ENCODE measurements around the gene USF2. TPM values are rescaled to one million over a fixed set of nuclear protein-coding genes. Genes with fewer than 3 reads are reported as not detected.

The USF2 gene
- total RNA-seq, 1 donor, result 50.1 TPM

DNA sequence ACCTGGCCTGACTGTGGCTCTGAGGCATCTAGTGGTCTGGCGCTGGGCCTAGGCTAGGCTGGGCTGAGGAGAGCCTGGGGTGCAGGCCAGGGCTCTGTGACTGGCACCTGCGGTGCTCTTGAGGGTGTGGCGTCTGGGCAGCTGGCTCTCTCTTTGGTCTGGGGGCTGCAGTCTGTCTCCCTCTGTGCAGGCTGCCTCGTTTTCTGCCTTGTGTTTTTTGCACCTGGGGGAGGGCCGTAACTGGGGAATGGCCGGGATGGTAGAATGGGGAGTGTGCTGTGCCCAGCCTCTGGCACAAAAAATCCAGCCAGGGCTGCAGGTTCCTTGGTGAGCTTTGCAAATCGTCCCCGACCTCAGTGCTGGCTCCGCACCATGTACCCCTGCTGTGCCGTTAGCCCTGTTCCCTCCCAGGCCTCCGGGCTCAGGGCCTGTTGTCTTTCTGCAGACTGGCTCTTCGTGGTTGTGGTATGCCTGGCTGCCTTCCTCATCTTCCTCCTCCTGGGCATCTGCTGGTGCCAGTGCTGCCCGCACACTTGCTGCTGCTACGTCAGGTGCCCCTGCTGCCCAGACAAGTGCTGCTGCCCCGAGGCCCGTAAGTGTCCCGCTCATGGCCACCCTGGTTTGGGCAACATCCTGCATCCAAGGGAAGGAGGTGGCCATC is 6.5 kb upstream of the USF2 start:
- DNase-seq (ENCODE audit: low read depth), result no peak
- TF ChIP-seq, protein P1, sequence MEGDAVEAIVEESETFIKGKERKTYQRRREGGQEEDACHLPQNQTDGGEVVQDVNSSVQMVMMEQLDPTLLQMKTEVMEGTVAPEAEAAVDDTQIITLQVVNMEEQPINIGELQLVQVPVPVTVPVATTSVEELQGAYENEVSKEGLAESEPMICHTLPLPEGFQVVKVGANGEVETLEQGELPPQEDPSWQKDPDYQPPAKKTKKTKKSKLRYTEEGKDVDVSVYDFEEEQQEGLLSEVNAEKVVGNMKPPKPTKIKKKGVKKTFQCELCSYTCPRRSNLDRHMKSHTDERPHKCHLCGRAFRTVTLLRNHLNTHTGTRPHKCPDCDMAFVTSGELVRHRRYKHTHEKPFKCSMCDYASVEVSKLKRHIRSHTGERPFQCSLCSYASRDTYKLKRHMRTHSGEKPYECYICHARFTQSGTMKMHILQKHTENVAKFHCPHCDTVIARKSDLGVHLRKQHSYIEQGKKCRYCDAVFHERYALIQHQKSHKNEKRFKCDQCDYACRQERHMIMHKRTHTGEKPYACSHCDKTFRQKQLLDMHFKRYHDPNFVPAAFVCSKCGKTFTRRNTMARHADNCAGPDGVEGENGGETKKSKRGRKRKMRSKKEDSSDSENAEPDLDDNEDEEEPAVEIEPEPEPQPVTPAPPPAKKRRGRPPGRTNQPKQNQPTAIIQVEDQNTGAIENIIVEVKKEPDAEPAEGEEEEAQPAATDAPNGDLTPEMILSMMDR (IDR thresholded peaks at IDR 0.05; ENCODE audit: insufficient read depth, low read depth, low read length), result no peak

DNA sequence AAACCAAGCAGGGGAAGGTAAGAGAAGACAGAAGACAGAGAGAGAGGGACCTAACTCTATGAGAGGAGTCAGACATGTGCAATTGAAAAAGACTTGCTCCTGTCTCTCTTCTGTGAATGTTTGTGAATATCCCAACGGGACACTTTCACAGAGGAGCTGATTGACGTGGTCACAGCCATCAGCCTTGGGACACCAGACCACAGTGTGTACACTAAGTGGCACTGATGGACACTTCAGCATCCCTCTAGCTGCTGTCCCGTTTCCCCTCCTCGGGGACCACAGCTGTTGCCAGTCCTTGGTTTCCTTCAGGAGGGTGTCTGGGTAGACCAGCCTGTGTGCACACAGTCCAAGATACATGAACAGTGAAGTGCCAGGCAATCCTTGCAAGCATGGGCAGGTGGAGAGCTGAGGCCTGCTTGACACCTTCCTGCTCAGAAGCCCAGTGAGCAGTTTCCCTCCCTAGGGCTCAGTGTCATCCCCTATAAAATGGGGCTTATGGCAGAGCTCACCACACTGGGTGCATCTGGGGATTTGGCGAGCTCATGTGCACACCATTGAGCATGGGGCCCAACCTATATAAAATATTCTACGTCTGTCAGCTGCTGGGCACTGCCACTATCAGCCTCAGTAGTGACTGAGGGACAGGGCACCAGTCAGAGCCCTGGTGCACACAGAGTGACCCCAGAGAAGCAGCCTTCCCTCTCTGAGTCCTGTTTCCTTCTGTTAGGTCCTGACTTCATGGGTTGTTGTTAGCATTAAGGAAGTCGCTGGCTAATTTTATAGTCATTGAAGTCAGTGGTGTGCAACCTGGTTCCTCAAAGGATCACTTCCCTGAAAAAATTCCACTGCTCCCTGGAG is 4.3 kb upstream of the USF2 start:
- no peak overlapping the region for H3K4me3 ChIP-seq (ENCODE audit: low read depth, low read length)
- DNase-seq (ENCODE audit: low read depth), result no peak

More for the DNA sequence above, 6.5 kb upstream of the USF2 start:
- no peak overlapping the region for H3K4me3 ChIP-seq (ENCODE audit: low read depth, low read length)

DNA sequence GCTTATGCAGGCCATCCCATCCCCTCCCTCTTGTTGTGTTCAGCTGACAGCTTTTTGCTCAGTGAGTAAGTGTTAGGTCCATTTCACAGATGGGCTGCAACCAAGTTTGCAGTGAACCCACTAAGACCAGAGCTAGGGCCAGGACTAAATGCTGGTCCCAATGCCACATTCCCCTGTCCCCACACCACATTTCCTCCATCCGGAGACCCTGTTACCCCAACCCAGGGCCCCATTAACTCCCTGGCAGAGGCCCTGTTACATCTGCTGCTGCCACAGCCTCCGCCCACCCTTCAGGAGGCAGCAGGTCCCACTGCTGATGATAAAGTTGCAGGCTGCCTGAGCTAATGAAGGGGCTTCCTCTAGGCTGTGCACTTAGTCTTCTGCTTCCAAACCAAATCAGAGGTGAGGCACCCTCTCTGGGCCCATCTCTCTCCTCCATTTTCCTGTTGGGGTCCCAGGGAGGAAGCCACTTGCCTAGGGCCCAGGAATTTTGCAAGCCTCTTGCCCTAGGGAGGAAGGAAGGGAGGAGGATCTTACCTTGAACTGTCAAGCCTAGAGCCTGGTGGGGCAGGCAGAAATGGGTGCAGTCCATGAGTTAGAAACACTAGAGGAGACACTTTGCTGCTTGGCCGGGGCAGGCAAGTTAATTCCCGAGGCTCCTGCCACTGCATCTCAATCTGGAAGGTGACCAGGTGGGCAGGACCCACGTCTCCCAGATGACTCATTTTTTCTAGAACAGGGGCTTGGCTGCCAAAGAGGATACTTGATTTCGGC is 3.4 kb upstream of the USF2 start:
- no peak overlapping the region for H3K4me3 ChIP-seq (ENCODE audit: low read depth, low read length)
- TF ChIP-seq, protein P1 (IDR thresholded peaks at IDR 0.05; ENCODE audit: insufficient read depth, low read depth, low read length), result no peak
- no peak for DNase-seq (ENCODE audit: low read depth)

More for the DNA sequence above, 4.3 kb upstream of the USF2 start:
- TF ChIP-seq, protein P1 (IDR thresholded peaks at IDR 0.05; ENCODE audit: insufficient read depth, low read depth, low read length), result no peak

DNA sequence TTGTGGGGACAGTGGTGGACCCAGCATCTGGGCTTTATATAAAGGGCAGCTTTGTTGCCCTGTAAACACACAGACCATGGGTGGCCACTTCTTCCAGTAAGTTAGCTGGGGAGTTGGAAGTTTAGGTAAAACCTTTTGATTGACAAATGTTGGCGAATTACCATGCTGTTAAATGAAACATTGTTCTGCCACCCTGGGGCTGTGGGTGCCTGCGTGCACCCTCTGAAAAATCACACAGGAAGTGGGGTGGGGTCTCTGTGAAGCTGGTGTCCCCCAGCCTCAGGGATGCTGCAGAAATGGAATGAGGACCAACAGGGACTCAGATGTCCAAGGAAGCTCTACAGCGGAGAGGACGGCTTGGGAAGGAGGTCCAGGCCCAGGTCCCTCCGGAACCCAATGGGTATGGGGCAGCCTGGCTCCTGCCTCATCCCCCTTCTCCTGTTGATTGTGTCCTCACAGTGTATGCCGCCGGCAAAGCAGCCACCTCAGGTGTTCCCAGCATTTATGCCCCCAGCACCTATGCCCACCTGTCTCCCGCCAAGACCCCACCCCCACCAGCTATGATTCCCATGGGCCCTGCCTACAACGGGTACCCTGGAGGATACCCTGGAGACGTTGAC is 2.8 kb upstream of the USF2 start:
- TF ChIP-seq, protein P1 (IDR thresholded peaks at IDR 0.05; ENCODE audit: insufficient read depth, low read depth, low read length), result no peak
- H3K4me3 ChIP-seq (ENCODE audit: low read depth, low read length), result no peak overlapping the region
- no peak for DNase-seq (ENCODE audit: low read depth)

DNA sequence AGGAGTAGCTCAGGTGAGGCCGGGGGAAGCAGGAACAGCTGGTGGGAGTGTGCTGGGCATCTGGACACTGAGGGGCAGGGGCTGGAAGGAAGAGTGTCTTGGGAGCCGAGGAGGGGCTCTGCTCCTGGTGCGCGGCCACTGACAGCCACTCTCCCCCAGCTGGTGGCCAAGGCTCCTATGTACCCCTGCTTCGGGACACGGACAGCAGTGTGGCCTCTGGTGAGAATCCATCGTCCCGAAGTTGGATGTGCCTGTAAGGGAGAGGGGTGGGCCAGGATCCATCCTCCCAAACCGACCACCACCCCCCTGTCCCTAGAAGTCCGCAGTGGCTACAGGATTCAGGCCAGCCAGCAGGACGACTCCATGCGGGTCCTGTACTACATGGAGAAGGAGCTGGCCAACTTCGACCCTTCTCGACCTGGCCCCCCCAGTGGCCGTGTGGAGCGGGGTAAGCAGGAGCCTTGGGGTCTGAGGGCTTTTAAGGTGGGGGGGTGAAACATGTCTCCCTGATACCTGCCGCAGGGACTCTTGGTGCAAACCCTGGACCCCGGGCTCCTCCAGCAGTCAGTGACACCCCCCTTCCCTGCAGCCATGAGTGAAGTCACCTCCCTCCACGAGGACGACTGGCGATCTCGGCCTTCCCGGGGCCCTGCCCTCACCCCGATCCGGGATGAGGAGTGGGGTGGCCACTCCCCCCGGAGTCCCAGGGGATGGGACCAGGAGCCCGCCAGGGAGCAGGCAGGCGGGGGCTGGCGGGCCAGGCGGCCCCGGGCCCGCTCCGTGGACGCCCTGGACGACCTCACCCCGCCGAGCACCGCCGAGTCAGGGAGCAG is 2.0 kb upstream of the USF2 start:
- H3K4me3 ChIP-seq (ENCODE audit: low read depth, low read length), result peak overlapping the region; percentile 71
- TF ChIP-seq, protein P1 (IDR thresholded peaks at IDR 0.05; ENCODE audit: insufficient read depth, low read depth, low read length), result no peak
- DNase-seq (ENCODE audit: low read depth), result no peak

Measured in fibroblast of villous mesenchyme (primary cell).